Measurements from ENCODE around the gene ATP6AP1. TPM values are rescaled to one million over a fixed set of nuclear protein-coding genes. Genes with fewer than 3 reads are reported as not detected.

ATP6AP1 gene
- total and polyA plus RNA-seq, 11 donors: 33.8 to 127 (median 84.2) TPM

- H3K4me1 ChIP-seq: no peaks in the 10 kb centered on the region
- TF ChIP-seq, protein P1, sequence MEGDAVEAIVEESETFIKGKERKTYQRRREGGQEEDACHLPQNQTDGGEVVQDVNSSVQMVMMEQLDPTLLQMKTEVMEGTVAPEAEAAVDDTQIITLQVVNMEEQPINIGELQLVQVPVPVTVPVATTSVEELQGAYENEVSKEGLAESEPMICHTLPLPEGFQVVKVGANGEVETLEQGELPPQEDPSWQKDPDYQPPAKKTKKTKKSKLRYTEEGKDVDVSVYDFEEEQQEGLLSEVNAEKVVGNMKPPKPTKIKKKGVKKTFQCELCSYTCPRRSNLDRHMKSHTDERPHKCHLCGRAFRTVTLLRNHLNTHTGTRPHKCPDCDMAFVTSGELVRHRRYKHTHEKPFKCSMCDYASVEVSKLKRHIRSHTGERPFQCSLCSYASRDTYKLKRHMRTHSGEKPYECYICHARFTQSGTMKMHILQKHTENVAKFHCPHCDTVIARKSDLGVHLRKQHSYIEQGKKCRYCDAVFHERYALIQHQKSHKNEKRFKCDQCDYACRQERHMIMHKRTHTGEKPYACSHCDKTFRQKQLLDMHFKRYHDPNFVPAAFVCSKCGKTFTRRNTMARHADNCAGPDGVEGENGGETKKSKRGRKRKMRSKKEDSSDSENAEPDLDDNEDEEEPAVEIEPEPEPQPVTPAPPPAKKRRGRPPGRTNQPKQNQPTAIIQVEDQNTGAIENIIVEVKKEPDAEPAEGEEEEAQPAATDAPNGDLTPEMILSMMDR (IDR thresholded peaks at IDR 0.05): no peak
- TF ChIP-seq POLR2A (IDR thresholded peaks at IDR 0.05): no peak
- no peak overlapping the region for H3K4me3 ChIP-seq
- WGBS, 4 donors: 86 to 96% (median 90%) methylated on average over 3 to 14 of the region's 14 CpGs
- H3K36me3 ChIP-seq: peaks cover 0 to 53% (median 4%) of the 10 kb centered on the region in 9 donors
- DNase-seq: no peak
- intact Hi-C loops (cut with DNase I): no loop called here
- ATAC-seq: no peak
- no peak overlapping the region for H3K27ac ChIP-seq
- no peaks in the 10 kb centered on the region for H3K27me3 ChIP-seq
- no peaks in the 10 kb centered on the region for H3K9me3 ChIP-seq
Observed at GRCh38 chrX:154470434-154470833, 42.0 kb downstream of the ATP6AP1 start.

DNA sequence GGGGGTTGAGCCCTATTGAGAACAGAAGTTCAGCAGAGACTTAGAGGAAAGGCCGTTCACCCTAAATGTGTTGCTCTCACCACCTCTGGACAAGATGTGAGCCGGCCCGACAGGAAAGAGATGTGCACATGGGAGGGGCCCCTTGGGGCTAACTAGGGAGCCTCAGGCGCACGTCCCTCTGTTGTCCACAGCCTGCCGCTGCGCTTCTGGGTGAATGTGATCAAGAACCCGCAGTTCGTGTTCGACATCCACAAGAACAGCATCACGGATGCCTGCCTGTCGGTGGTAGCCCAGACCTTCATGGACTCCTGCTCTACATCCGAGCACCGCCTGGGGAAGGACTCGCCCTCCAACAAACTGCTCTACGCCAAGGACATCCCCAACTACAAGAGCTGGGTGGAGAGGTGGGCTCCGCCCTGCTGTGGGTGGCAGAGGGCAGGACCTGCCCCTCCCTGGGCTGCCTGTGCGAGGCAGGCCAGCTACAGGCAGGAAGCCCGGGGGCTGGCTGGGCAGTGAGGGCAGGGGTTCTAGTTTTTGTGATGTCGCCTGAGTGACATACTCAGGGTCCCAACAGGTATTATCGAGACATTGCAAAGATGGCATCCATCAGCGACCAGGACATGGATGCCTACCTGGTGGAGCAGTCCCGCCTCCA lies 42.6 kb downstream of the ATP6AP1 start:
- intact Hi-C loops (cut with DNase I): no loop called here
- Histone ChIP-seq H3K27me3 (no peaks in the 10 kb centered on the region), H3K9me3 (no peaks in the 10 kb centered on the region), H3K4me1 (no peaks in the 10 kb centered on the region), H3K36me3 (peaks cover 0 to 47% (median 4%) of the 10 kb centered on the region in 9 donors), H3K4me3 (no peak overlapping the region), H3K27ac (no peak overlapping the region)
- no peak for DNase-seq
- 87 to 91% (median 90%) methylated on average over 4 to 23 of the region's 23 CpGs for WGBS, 4 donors
- no peak for ATAC-seq
- TF ChIP-seq, protein P1 (IDR thresholded peaks at IDR 0.05): no peak
- no peak for TF ChIP-seq POLR2A (IDR thresholded peaks at IDR 0.05)

DNA sequence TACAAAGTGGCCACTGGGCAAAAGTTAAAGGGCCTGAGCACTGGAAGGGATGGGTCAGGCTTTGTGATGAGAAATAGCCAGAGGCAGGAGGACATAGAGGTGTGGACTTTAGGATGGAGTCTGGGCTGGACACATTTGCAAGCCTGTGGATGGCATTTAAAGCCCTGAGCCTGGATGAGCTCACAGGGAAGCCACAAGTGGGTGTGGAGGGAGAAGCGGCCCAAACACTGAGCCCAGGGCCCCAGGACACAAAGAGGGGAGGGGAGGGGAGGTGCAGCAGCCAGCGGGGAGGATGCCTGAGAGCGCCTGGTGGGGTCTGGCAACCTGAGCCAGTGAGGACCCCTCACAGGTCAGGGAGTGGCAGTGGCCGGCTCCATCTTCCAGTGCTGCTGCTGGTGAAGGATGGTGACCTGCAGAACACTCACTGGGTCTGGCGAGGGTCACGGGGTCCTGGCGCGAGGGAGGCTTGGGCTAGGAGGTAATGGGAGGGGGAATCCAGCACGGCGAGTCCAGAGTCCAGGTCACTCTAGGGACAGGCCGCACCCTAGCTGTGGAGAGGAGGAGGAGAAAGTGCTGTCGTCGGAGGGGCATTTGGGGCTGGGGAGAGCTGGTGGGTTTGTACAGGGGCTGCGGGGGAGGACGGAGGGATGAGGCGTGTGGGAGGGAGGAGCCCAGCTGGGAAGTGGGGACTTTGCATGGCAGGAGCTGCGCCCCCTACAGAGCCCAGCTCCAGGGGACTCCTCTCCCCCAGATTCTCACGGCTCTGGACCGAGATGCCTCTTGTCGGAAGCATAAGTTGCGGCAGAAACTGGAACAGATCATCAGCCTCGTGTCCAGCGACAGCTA lies 43.6 kb downstream of the ATP6AP1 start:
- no peaks in the 10 kb centered on the region for H3K27me3 ChIP-seq
- no peak overlapping the region for H3K4me3 ChIP-seq
- DNase-seq (no peak), ATAC-seq (no peak)
- no peaks in the 10 kb centered on the region for H3K4me1 ChIP-seq
- H3K36me3 ChIP-seq: peaks cover 0 to 37% (median 0%) of the 10 kb centered on the region in 9 donors
- 86 to 89% (median 88%) methylated on average over 22 to 23 of the region's 23 CpGs for WGBS, 4 donors
- TF ChIP-seq, protein P1 (IDR thresholded peaks at IDR 0.05): no peak
- no peak for TF ChIP-seq POLR2A (IDR thresholded peaks at IDR 0.05)
- intact Hi-C loops (cut with DNase I): no loop called here
- H3K27ac ChIP-seq: no peak overlapping the region
- H3K9me3 ChIP-seq: no peaks in the 10 kb centered on the region

Data from heart left ventricle (tissue), 16 donors.